Measurements from ENCODE around the gene ACER2. TPM values are rescaled to one million over a fixed set of nuclear protein-coding genes. Genes with fewer than 3 reads are reported as not detected.

Gene ACER2
- total and polyA plus RNA-seq, 2 experiments from 2014 or later = 0.87 to 14.6 TPM

- no peak for TF ChIP-seq ZNF462 (CRISPR knock-in tag; IDR thresholded peaks at IDR 0.05)
- no peak for TF ChIP-seq REST (IDR thresholded peaks at IDR 0.05; ENCODE audit: unreplicated experiment)
- TF ChIP-seq ZNF114 (CRISPR knock-in tag; IDR thresholded peaks at IDR 0.05) = no peak
- no peak for TF ChIP-seq STAT1 (IDR thresholded peaks at IDR 0.05; ENCODE audit: unreplicated experiment)
- TF ChIP-seq CREB1 (CRISPR knock-in tag; IDR thresholded peaks at IDR 0.05; ENCODE audit: low read depth) = no peak
Measured at GRCh38 chr9:19420877-19421276, 12.1 kb downstream of the ACER2 start (continued).

GRCh38 chr9:19423163-19423562 is 14.4 kb downstream of the ACER2 start:
- no peaks in the 10 kb centered on the region for H3K9me2 ChIP-seq (ENCODE audit: insufficient read depth)
- Mint-ChIP-seq H3K4me1 (peaks cover 15% of the 10 kb centered on the region), H3K27me3 (ENCODE audit: insufficient read depth, low read depth, poor library complexity) (no peaks in the 10 kb centered on the region)

More at GRCh38 chr9:19423163-19423562, 14.4 kb downstream of the ACER2 start:
- H3K36me3 ChIP-seq (ENCODE audit: insufficient read depth) = peaks cover 12% of the 10 kb centered on the region; the same call in 1 of the 2 replicates
- peaks cover 10% of the 10 kb centered on the region; the same call in 1 of the 2 replicates for H3K79me2 ChIP-seq (replicated peaks; ENCODE audit: insufficient read depth)
- DNase-seq (ENCODE audit: low spot score) (no peak), ATAC-seq (peak; percentile 43)
- peaks cover 25% of the 10 kb centered on the region for H3K4me1 ChIP-seq (ENCODE audit: insufficient read depth)
- no peaks in the 10 kb centered on the region for H3K27me3 ChIP-seq (ENCODE audit: insufficient read depth)
- H3K36me3 Mint-ChIP-seq (ENCODE audit: low read depth) = peaks cover 23% of the 10 kb centered on the region
- H2AFZ ChIP-seq = no peak overlapping the region
- TF ChIP-seq EZH2 (IDR thresholded peaks at IDR 0.05; ENCODE audit: low read depth, unreplicated experiment) = no peak
- no peak for TF ChIP-seq ETS1 (IDR thresholded peaks at IDR 0.05)
- H3K4me3 Mint-ChIP-seq = no peak overlapping the region
- H3F3A ChIP-seq (replicated peaks; ENCODE audit: low read depth) = no peaks in the 10 kb centered on the region
- no peak overlapping the region for H3K4me3 ChIP-seq
- H4K20me1 ChIP-seq (replicated peaks; ENCODE audit: insufficient read depth) = no peaks in the 10 kb centered on the region
- H3K27ac Mint-ChIP-seq = no peak overlapping the region; the same call in 1 of the 2 replicates
- peak overlapping the region; percentile 41; the same call in 1 of the 2 replicates for H3K27ac ChIP-seq (ENCODE audit: low read depth)
- no peaks in the 10 kb centered on the region for H3K9me3 Mint-ChIP-seq
- peak overlapping the region; percentile 3 for H3K4me2 ChIP-seq

Measured in GM23338 (cell line).